K562 (cell line): ENCODE results near the gene GPHA2. TPM values are rescaled to one million over a fixed set of nuclear protein-coding genes. Genes with fewer than 3 reads are reported as not detected.

Experiments used
- ATAC-seq: fragments of 200-7000 bp; cut with Tn5 transposase; 3 replicates; pipeline ENCODE4 v1.9.1; 2020; ENCODE audit warnings: moderate library complexity
- BruUV-seq: library from RNA; stranded (reverse); fragments of 400-500 nt; replicated peaks from 2 replicates; lab custom pipeline; 2021; lab: Mats Ljungman, UMichigan
- CTCF ChIA-PET: fragments of 300-600 bp; formaldehyde crosslinking; extraction: SDS; loops from one replicate; lab custom pipeline; 2021; ENCODE audit warnings: low intra/inter-chr PET ratio; lab: Yijun Ruan, JAX
- POLR2A ChIA-PET: fragments of 300-600, 350-650 bp; sonication (Branson Sonifier 250); formaldehyde crosslinking; extraction: SDS; loops from one replicate; lab custom pipeline; 2021; ENCODE audit warnings: antibody characterized with exemption, inconsistent platforms; lab: Yijun Ruan, JAX
- DNase-seq, 4 experiments: peaks; one replicate each; pipeline versions ENCODE4 v3.0.0 to v3.0.0-alpha.2; 2011 to 2018; ENCODE audit warnings: low spot score in 3 of 4, mixed read lengths in 3 of 4; ENCODE audit errors: extremely low read depth in 1 of 4
- FAIRE-seq: peaks from 2 replicates; lab custom pipeline; 2011; peaks lifted over from hg19 to GRCh38; lab: Jason Lieb, UNC
- H2AFZ ChIP-seq: 2 replicates; pipeline ENCODE4 v1.6.0; 2011; ENCODE audit warnings: low read depth, low read length, control low read depth, inconsistent platforms
- H3K27ac ChIP-seq: fragments of 200-600 bp; 3 replicates; pipeline ENCODE4 v1.8.0; 2011; ENCODE audit warnings: low read depth, mild to moderate bottlenecking, control low read depth, inconsistent platforms, low read length, moderate library complexity, mixed read lengths; ENCODE audit errors: extremely low read depth
- H3K27me3 ChIP-seq, 2 experiments: fragments of 300-600 bp in 1 of 2; 2 replicates in 1 of 2; 3 replicates in 1 of 2; pipeline versions ENCODE4 v1.6.0 to v1.8.0; 2011; ENCODE audit warnings: inconsistent platforms in 2 of 2, low read length in 2 of 2, mild to moderate bottlenecking in 1 of 2, mixed read lengths in 1 of 2, moderate library complexity in 1 of 2; ENCODE audit not compliant: control insufficient read depth in 2 of 2, insufficient read depth in 2 of 2
- H3K36me3 ChIP-seq: fragments of 300-600 bp; 3 replicates; pipeline ENCODE4 v1.8.0; 2011; ENCODE audit warnings: mild to moderate bottlenecking, low read length, inconsistent platforms; ENCODE audit not compliant: control insufficient read depth, insufficient read depth
- H3K4me1 ChIP-seq, 2 experiments: fragments of 200-600 bp in 1 of 2; replicated peaks in 1 of 2; 2 replicates in 1 of 2; 3 replicates in 1 of 2; pipeline versions ENCODE4 v1.5.1 to v1.8.0; 2011; ENCODE audit warnings: inconsistent platforms in 2 of 2, low read length in 2 of 2, mild to moderate bottlenecking in 1 of 2, mixed read lengths in 1 of 2, moderate library complexity in 1 of 2; ENCODE audit not compliant: control insufficient read depth in 2 of 2, insufficient read depth in 2 of 2
- H3K4me2 ChIP-seq: 2 replicates; pipeline ENCODE4 v1.6.1; 2011; ENCODE audit warnings: low read length, control low read depth, inconsistent platforms, mixed read lengths; ENCODE audit not compliant: insufficient read depth
- H3K4me3 ChIP-seq: fragments of 200-600 bp; sonication (generic), shearing (Covaris generic); 2 replicates; pipeline ENCODE4 v1.5.1; 2016; ENCODE audit warnings: control low read depth, inconsistent platforms
- H3K79me2 ChIP-seq: fragments of 200-600 bp; 3 replicates; pipeline ENCODE4 v1.8.0; 2011; ENCODE audit warnings: low read length, inconsistent platforms; ENCODE audit not compliant: control insufficient read depth, insufficient read depth
- H3K9ac ChIP-seq, 2 experiments: 2 replicates each; pipeline versions ENCODE4 v1.6.0 to v1.6.1; 2011; ENCODE audit warnings: low read depth in 2 of 2, low read length in 2 of 2, control low read depth in 1 of 2, inconsistent platforms in 1 of 2, mild to moderate bottlenecking in 1 of 2, mixed read lengths in 1 of 2; ENCODE audit not compliant: insufficient read depth in 1 of 2
- H3K9me1 ChIP-seq: one replicate; pipeline ENCODE4 v1.6.0; 2011; ENCODE audit warnings: inconsistent platforms, mild to moderate bottlenecking, low read length, moderate library complexity; ENCODE audit not compliant: control insufficient read depth, insufficient read depth
- H3K9me3 ChIP-seq: replicated peaks from 2 replicates; pipeline ENCODE4 v1.5.1; 2011; ENCODE audit warnings: low read depth, low read length, inconsistent platforms; ENCODE audit not compliant: control insufficient read depth, insufficient read depth
- H4K20me1 ChIP-seq: replicated peaks from 2 replicates; pipeline ENCODE4 v1.6.1; 2011; ENCODE audit warnings: low read length, inconsistent platforms, mixed read lengths; ENCODE audit not compliant: control insufficient read depth, insufficient read depth
- MEF2A ChIP-seq: IDR thresholded peaks from 2 replicates; pipeline ENCODE4 v1.6.1; 2011; ENCODE audit warnings: low read depth, mild to moderate bottlenecking, low read length, moderate library complexity; ENCODE audit not compliant: control insufficient read depth
- POLR2G ChIP-seq: fragments of 200-400 bp; formaldehyde crosslinking; IDR thresholded peaks from 2 replicates; pipeline ENCODE4 v1.6.1; 2017; ENCODE audit warnings: low read depth, mild to moderate bottlenecking, antibody characterized with exemption, low read length, moderate library complexity
- WGBS: fragments of 100-300 bp; shearing (Covaris generic); methylation state at CpG from one replicate; pipeline ENCODE4 v1.1.6; 2016; ENCODE audit warnings: low coverage, mixed read lengths; ENCODE audit not compliant: insufficient coverage; ENCODE audit errors: missing lambda C conversion rate; 5-methylcytosine and 5-hydroxymethylcytosine counted together
- in situ Hi-C: fragments of 300-500 bp; cut with MboI; formaldehyde crosslinking; loops from 4 replicates; pipeline ENCODE4 v1.15.0; 2018; ENCODE audit warnings: inconsistent platforms, mixed read lengths
- intact Hi-C: fragments of 100-400 bp; cut with micrococcal nuclease; formaldehyde crosslinking; loops from 2 replicates; pipeline ENCODE4 v1.14.2; 2022
- polyA plus RNA-seq, 8 experiments: library from polyadenylated mRNA; depleted of rRNA in 4 of 8; stranded (reverse) in 5 of 8; unstranded in 3 of 8; fragments of >200 nt; fragmentation: Nextera tagmentation in 2 of 8; fragmentation: Illumina TruSeq in 1 of 8; extraction: Ambion mirVana in 2 of 8; extraction: Trizol in 1 of 8; gene quantifications; 2 replicates each; pipeline versions ENCODE4 v1.2.1 to v1.2.3, GENCODE V29; 2011 to 2014; ENCODE audit warnings: inconsistent platforms in 1 of 8, missing spikeins in 1 of 8
- total RNA-seq, 7 experiments: library from RNA; depleted of rRNA in 6 of 7; stranded (reverse); fragments of >200 nt in 6 of 7; fragmentation: Illumina TruSeq in 2 of 7; extraction: Trizol in 2 of 7; gene quantifications; 2 replicates each; pipeline versions ENCODE4 v1.2.1 to v1.2.3, GENCODE V29; 2011 to 2021; ENCODE audit warnings: low replicate concordance in 1 of 7
- TF ChIP-seq, protein P1 (sequence below): fragments of 250-450 bp; sonication (Bioruptor Pico); IDR thresholded peaks from 2 replicates; pipeline ENCODE4 v1.6.1; 2021; ENCODE audit warnings: mild to moderate bottlenecking

GPHA2 gene
- total and polyA plus RNA-seq, 9 of the 15 experiments (the other 6 are each of a cell fraction or from before 2014, with no cell fraction given): 0.17 to 0.22 TPM; not detected in 7

DNA sequence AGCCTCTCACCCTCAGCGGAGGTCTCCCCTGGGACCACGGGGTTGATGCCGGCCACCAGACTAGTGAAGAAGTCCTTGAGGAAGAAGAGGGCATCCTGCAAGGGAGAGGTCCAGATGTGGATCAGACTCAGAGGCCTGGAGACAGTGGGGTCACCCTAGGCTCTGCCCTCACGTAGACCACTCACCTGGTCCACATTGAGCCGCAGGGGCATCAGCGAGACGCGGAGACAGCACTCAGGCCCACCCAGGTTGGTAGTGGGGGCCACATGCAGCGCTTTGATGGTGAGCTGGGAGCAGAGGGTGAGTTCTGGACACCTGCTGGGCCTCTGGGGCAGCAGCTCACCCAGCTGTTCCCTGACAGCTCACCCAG lies 37.6 kb downstream of the GPHA2 start:
- Histone ChIP-seq H3K4me2 (no peak overlapping the region), H3K9me3 (no peaks in the 10 kb centered on the region)
- no peak for FAIRE-seq
- POLR2A ChIA-PET: interaction anchor here (1.1 to 1.3 kb wide), 3 partner anchors 17 to 602 kb away, joined by 3 read pairs; no protein-coding TSS in a partner anchor
- BruUV-seq: no TSS peak
- TF ChIP-seq MEF2A (no peak), POLR2G (peak; percentile 37)
- TF ChIP-seq, all 486 proteins: peak for 1
- ATAC-seq (no peak), DNase-seq (no peak)
- Histone ChIP-seq H3K79me2 (no peaks in the 10 kb centered on the region), H3K9me1 (no peaks in the 10 kb centered on the region), H3K4me1 (peaks cover 3 to 43% of the 10 kb centered on the region in 2 experiments; a peak in 3 of 5 replicates), H3K9ac (no peak overlapping the region), H3K27ac (no peak overlapping the region), H3K27me3 (no peaks in the 10 kb centered on the region), H3K36me3 (peaks cover 74% of the 10 kb centered on the region; the same call in 2 of the 3 replicates), H3K4me3 (no peak overlapping the region), H4K20me1 (no peaks in the 10 kb centered on the region), H2AFZ (no peak overlapping the region)
- intact Hi-C loops: no loop called here
- 90% methylated on average over 3 of the region's 9 CpGs for WGBS
- CTCF ChIA-PET: no interaction called here
- in situ Hi-C loops: no loop called here

DNA sequence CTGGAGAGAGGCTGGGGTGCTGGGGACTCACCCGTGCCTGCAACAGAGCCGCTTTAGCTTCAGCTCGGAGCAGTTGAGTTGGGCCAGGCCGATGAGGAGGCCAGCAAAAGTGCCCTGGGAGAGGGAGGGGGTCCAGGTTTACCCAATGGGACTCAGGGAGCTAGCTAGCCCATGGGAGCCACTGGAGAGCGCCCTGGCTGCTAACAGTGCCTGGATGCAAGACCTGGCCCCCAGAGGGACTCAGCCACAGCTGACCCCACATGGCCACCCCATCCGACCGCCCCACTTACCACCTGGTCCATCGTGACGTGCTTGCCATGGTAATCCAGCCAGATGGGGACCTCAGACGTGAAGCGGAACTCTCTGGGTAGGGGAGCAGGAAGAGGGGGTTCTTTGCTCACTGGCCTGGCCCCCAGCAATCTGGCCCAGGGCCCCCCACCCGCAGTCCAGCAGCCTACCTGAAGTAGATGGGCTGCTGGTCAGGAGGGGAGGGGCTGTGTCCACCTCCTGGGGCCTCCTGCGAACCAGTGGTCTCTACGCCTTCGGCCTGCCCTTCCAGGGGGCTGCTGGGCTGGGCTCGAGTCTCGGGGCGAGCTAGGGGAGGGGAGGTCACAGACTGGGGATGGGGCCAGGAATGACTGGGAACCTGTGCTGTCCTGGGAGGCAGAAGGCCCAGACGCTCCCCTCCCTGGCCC lies 38.2 kb downstream of the GPHA2 start:
- Histone ChIP-seq H3K79me2 (no peaks in the 10 kb centered on the region), H3K9me3 (no peaks in the 10 kb centered on the region), H4K20me1 (no peaks in the 10 kb centered on the region), H3K4me2 (no peak overlapping the region), H3K4me1 (peaks cover 3 to 45% of the 10 kb centered on the region in 2 experiments; a peak in 3 of 5 replicates), H3K4me3 (no peak overlapping the region), H3K9me1 (no peaks in the 10 kb centered on the region), H3K9ac (peak overlapping the region in 1 of 2 experiments; percentile 61; a peak in 2 of 4 replicates), H2AFZ (no peak overlapping the region), H3K27me3 (no peaks in the 10 kb centered on the region), H3K27ac (no peak overlapping the region), H3K36me3 (peaks cover 70% of the 10 kb centered on the region; the same call in 2 of the 3 replicates)
- DNase-seq (no peak), FAIRE-seq (no peak), ATAC-seq (no peak)
- 93% methylated on average over 13 of the region's 19 CpGs for WGBS
- POLR2A ChIA-PET: interaction anchor here (0.6 to 1.3 kb wide), 4 partner anchors 10 to 603 kb away, joined by 3 read pairs; partner anchors contain the start of gene NEAT1
- no TSS peak for BruUV-seq
- intact Hi-C loops (no loop called here), in situ Hi-C loops (no loop called here)
- CTCF ChIA-PET: interaction anchor here (0.6 kb wide), 1 partner anchor 99 kb away, joined by 3 read pairs; the partner anchor contains the start of gene BATF2
- peak; percentile 49; the same call in 1 of the 2 replicates for TF ChIP-seq POLR2G
- TF ChIP-seq, protein P1, sequence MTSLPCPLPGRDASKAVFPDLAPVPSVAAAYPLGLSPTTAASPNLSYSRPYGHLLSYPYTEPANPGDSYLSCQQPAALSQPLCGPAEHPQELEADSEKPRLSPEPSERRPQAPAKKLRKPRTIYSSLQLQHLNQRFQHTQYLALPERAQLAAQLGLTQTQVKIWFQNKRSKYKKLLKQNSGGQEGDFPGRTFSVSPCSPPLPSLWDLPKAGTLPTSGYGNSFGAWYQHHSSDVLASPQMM: no peak
